GM20000 (cell line): Measurements from ENCODE around the gene LTBP1.
"Not testable (repeated sequence)": the region's sequence is repeated elsewhere in the genome, so short reads cannot be mapped to it uniquely, and the experiment has no call there.

Experiments used
- DNase-seq: peaks from one replicate; pipeline ENCODE4 v3.0.0; 2012; ENCODE audit warnings: low spot score
- TF ChIP-seq, protein P1 (sequence below): IDR thresholded peaks from 2 replicates; pipeline ENCODE4 v1.5.1; 2012; ENCODE audit warnings: mild to moderate bottlenecking, control low read depth; ENCODE audit errors: extremely low read depth, missing control alignments

The LTBP1 gene

DNA sequence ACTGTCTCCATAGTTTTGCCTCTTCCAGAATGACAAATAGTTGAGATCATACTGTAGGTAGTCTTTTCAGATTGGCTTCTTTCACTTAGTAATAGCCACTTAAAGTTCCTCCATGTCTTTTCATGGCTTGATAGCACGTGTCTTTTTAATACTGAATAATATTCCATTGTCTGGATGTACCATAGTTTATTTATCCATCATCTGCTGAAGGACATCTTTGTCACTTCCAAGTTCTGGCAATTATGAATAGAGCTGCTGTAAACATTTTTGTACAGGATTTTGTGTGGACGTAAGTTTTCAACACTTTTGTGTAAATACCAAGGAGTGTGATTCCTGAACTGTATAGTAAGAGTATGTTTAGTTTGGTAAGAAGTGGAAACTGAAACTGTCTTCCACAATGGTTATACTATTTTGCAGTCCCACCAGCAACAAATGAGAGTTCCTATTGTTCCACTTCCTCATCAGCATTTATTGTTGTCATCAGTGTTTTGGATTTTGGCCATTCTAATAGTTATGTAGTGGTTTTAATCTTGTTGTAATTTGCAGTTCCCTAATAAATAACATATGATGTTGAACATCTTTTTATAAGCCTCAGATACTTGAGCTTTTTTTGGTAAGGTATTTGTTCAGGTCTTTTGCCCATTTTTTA is 18.9 kb downstream of the LTBP1 start:
- TF ChIP-seq, protein P1, sequence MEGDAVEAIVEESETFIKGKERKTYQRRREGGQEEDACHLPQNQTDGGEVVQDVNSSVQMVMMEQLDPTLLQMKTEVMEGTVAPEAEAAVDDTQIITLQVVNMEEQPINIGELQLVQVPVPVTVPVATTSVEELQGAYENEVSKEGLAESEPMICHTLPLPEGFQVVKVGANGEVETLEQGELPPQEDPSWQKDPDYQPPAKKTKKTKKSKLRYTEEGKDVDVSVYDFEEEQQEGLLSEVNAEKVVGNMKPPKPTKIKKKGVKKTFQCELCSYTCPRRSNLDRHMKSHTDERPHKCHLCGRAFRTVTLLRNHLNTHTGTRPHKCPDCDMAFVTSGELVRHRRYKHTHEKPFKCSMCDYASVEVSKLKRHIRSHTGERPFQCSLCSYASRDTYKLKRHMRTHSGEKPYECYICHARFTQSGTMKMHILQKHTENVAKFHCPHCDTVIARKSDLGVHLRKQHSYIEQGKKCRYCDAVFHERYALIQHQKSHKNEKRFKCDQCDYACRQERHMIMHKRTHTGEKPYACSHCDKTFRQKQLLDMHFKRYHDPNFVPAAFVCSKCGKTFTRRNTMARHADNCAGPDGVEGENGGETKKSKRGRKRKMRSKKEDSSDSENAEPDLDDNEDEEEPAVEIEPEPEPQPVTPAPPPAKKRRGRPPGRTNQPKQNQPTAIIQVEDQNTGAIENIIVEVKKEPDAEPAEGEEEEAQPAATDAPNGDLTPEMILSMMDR, result no peak

DNA sequence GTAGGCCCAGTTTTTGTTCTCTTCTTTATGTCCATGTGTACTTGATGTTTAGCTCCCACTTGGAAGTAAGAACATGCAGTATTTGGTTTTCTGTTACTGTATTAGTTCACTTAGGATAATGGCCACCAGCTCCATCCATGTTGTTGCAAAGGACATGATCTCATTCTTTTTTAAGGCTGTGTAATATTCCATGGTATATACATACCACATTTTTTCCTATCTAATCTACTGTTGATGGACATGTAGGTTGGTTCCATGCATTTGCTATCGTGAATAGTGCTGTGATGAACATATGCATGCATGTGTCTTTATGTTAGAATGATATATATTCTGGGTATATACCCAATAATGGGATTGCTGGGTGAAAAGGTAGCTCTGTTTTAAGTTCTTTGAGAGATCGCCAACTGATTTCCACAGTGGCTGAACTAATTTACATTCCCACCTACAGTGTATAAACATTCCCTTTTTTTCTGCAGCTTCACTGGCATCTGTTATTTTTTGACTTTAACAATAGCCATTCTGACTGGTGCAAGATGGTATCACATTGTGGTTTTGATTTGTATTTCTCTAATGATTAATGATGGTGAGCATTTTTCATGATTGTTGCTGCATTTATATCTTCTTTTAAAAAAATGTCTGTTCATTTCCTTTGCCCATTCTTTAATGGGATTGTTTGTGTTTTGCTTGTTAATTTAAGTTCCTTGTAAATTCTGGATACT is 22.9 kb downstream of the LTBP1 start:
- TF ChIP-seq, protein P1, result no peak
- no peak for DNase-seq

More for the DNA sequence above, 18.9 kb downstream of the LTBP1 start:
- DNase-seq, result no peak

DNA sequence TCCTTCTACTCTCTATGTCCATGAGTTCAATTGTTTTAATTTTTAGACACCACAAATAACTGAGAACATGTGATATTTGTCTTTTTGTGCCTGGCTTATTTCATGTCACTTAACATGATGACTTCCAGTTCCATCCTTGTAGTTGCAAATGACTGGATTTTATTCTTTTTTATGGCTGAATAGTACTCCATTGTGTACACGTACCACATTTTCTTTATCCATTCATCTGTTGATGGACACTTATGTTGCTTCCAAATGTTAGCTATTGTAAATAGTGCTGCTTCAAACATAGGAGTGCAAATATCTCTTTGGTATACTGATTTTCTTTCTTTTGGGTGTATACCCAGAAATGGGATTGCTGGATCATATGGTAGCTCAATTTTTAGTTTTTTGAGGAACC is 27.0 kb downstream of the LTBP1 start:
- DNase-seq, result not testable (repeated sequence)

DNA sequence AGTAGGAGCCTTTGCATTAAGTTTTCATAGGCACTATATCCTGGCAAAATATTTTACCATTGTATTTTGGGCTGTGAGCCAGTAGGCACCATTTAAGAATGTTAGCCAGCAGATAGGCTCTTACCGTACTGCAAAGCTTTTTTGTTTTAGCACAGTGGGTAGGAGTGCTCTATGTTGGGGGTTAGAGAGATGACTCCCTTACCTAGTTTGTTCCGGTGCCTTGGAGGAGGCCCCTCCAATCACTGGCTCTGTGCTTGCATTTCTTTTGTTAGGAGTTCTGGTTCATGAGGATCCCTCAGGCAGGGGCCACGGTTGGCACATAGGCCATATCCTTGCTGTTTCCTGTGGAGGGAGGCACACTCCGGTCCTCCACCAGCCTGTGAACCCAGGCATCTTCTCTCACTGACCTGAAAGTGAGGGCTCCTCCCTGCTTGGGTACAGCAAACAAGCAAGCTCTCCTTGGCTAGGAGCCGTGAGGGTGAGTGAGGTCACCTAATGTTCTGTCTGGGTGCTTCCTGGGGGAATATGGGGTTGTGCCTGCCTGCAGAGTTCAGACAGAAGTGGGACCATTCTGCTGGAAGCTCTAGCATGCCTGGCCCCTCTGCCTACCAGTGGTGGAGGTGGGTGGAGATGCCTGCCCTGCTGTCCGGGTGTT is 29.8 kb downstream of the LTBP1 start:
- DNase-seq, result no peak
- TF ChIP-seq, protein P1, result no peak

DNA sequence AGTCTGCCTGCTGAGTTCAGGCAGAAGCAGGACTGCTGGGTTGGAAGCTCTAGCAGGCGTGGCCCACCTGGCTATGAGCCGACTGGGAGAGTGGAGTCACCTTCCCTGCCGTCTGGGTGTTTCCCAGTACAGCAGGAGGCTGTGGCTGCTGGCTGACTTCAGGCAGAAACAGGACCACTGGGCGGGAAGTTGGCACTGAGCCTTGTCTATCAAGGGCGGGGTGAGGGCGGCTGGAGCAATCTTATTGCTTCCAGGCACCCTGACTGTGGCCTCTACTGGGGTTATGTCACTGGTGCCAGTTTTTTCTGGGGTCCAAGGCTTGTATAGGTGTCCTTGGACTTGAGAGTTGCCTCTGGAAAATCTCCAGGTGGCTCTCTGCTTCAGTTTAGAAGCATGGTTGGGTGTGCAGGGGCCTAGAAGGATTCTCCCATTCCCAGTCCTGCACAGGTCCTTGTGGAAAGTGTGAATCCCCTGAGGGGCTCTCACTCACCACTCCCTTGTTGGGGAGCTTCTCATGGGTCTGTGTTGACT is 30.5 kb downstream of the LTBP1 start:
- TF ChIP-seq, protein P1, result no peak
- no peak for DNase-seq

DNA sequence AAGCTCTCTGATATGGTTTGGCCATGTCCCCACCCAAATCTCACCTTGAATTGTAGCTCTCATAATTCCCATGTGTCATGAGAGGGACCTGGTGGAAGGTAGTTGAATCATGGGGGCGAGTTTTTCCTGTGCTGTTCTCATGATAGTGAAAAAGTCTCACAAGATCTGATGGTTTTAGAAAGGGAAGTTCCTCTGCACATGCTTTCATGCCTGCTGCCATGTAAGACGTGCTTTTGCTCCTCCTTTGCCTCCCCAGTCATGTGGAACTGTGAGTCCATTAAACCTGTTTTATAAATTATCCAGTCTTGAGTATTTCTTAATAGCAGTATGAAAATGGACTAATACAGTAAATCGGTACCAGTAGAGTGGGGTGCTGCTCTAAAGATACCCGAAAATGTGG is 34.9 kb downstream of the LTBP1 start:
- DNase-seq, result no peak
- TF ChIP-seq, protein P1, result no peak

DNA sequence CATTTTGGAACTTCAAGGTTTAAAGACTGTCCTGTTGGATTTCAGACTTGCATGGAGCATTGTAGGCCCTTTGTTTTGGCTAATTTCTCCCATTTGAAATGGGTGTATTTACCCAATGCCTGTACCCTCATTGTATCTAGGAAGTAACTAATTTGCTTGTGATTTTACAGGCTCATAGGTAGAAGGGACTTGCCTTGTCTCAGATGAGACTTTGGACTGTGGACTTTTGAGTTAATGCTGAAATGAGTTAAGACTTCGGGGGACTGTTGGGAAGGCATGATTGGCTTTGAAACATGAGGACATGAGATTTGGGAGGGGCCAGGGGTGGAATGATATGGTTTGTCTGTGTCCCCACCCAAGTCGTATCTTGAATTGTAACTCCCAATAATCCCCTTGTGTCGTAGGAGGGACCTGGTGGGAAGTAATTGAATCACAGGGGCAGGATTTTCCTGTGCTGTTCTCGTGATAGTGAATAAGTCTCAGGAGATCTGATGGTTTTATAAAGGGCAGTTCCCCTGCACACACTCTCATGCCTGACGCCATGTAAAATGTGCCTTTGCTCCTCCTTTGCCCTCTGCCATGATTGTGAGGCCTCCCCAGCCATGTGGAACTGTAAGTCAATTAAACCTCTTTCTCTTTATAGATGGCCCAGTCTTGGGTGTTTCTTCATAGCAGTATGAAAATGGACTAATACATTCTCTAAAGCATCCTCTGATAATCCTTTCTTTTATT is 36.6 kb downstream of the LTBP1 start:
- DNase-seq, result not testable (repeated sequence)

DNA sequence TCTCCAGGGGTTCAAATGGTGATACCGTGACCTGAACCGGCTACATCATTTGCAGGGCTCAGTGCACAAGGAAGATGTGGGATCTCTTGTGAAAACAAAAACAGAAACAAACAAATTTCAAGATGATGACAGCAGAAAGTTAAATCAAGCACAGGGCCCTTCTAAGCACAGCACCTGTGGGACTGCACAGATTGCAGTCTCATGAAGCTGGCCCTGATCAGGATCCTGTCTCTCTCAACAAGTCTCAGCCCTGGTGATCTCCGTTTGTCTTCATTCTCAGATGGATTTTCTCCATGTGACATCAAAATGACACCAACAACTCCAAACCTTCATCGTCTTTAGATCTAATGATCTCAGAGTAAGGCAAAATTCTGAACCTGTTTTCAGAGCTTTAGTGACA is 39.7 kb downstream of the LTBP1 start:
- TF ChIP-seq, protein P1, result no peak
- no peak for DNase-seq
